WTC11 (cell line): ENCODE results near the gene PPP4R4. TPM values are rescaled to one million over a fixed set of nuclear protein-coding genes. Genes with fewer than 3 reads are reported as not detected.

Experiments
- ATAC-seq: fragments of 200-7000 bp; cut with Tn5 transposase; 2 replicates; pipeline ENCODE4 v1.10.0; 2021; ENCODE audit warnings: mild to moderate bottlenecking, moderate library complexity
- CTCF ChIA-PET: fragments of 300-600 bp; sonication (Branson Sonifier 250); formaldehyde crosslinking; loops from one replicate; lab custom pipeline; 2021; ENCODE audit warnings: antibody characterized with exemption; lab: Charles Lee
- POLR2A ChIA-PET: fragments of 350-600 bp; sonication (Branson Sonifier 250); formaldehyde crosslinking; loops from one replicate; lab custom pipeline; 2021; ENCODE audit warnings: antibody characterized with exemption; lab: Charles Lee
- DNase-seq: peaks from one replicate; pipeline ENCODE4 v3.0.0; 2021; ENCODE audit warnings: low spot score
- H3K27ac Mint-ChIP-seq: 2 replicates; pipeline ENCODE4 v1.8.0; 2021; ENCODE audit warnings: mixed read lengths
- H3K27me3 Mint-ChIP-seq: 2 replicates; pipeline ENCODE4 v1.8.0; 2021; ENCODE audit warnings: low read depth, mild to moderate bottlenecking, moderate library complexity, mixed read lengths
- H3K36me3 Mint-ChIP-seq: 2 replicates; pipeline ENCODE4 v1.8.0; 2021; ENCODE audit warnings: mixed read lengths
- H3K4me1 Mint-ChIP-seq: 2 replicates; pipeline ENCODE4 v1.8.0; 2022; ENCODE audit warnings: mixed read lengths
- H3K4me3 Mint-ChIP-seq: 2 replicates; pipeline ENCODE4 v1.8.0; 2021; ENCODE audit warnings: mild to moderate bottlenecking, moderate library complexity, mixed read lengths
- H3K9me3 Mint-ChIP-seq: 2 replicates; pipeline ENCODE4 v1.8.0; 2021; ENCODE audit warnings: mixed read lengths
- CREB1 ChIP-seq: sonication (generic); formaldehyde crosslinking; IDR thresholded peaks from 2 replicates; pipeline ENCODE4 v1.8.0; 2023; ENCODE audit warnings: mild to moderate bottlenecking, missing genetic modification reagents
- ELF4 ChIP-seq: sonication (generic); formaldehyde crosslinking; IDR thresholded peaks from 2 replicates; pipeline ENCODE4 v1.8.1; 2022; ENCODE audit warnings: low read depth, mild to moderate bottlenecking, moderate library complexity, missing genetic modification reagents
- FOXK1 ChIP-seq: sonication (generic); formaldehyde crosslinking; IDR thresholded peaks from 2 replicates; pipeline ENCODE4 v1.8.0; 2022; ENCODE audit warnings: mild to moderate bottlenecking, moderate library complexity, missing genetic modification reagents
- KAT7 ChIP-seq: sonication (generic); formaldehyde crosslinking; IDR thresholded peaks from 2 replicates; pipeline ENCODE4 v1.8.1; 2023; ENCODE audit warnings: missing genetic modification reagents, mild to moderate bottlenecking, borderline replicate concordance
- NFYB ChIP-seq: sonication (generic); formaldehyde crosslinking; conservative IDR thresholded peaks from 2 replicates; pipeline ENCODE4 v1.8.0; 2022; ENCODE audit warnings: low read depth, missing genetic modification reagents
- NR2C2 ChIP-seq: sonication (generic); formaldehyde crosslinking; IDR thresholded peaks from 2 replicates; pipeline ENCODE4 v1.8.0; 2022; ENCODE audit warnings: mild to moderate bottlenecking, missing genetic modification reagents
- NR3C1 ChIP-seq: sonication (generic); formaldehyde crosslinking; conservative IDR thresholded peaks from 2 replicates; pipeline ENCODE4 v1.8.1; 2023; ENCODE audit warnings: low read depth, mild to moderate bottlenecking, missing genetic modification reagents
- OVOL2 ChIP-seq: fragments of 250-450 bp; sonication (Bioruptor Pico); IDR thresholded peaks from 2 replicates; pipeline ENCODE4 v1.9.0; 2021; ENCODE audit warnings: mild to moderate bottlenecking, borderline replicate concordance
- RELA ChIP-seq: sonication (generic); formaldehyde crosslinking; IDR thresholded peaks from 2 replicates; pipeline ENCODE4 v1.8.1; 2022; ENCODE audit warnings: missing genetic modification reagents, mild to moderate bottlenecking, borderline replicate concordance
- ZNF423 ChIP-seq: fragments of 250-450 bp; sonication (Bioruptor Pico); IDR thresholded peaks from 2 replicates; pipeline ENCODE4 v2.1.2; 2022; ENCODE audit warnings: mild to moderate bottlenecking, moderate library complexity
- total RNA-seq: library from RNA; stranded (reverse); gene quantifications from 3 replicates; pipeline ENCODE4 v1.2.3, GENCODE V29; 2021
- TF ChIP-seq, protein P1 (sequence below): sonication (generic); formaldehyde crosslinking; IDR thresholded peaks from 2 replicates; pipeline ENCODE4 v1.8.0; 2023; ENCODE audit warnings: mild to moderate bottlenecking, missing genetic modification reagents
- TF ChIP-seq, protein P2 (sequence below): sonication (generic); formaldehyde crosslinking; IDR thresholded peaks from 2 replicates; pipeline ENCODE4 v1.8.0; 2023; ENCODE audit warnings: missing genetic modification reagents
- TF ChIP-seq, protein P3 (sequence below): sonication (generic); formaldehyde crosslinking; IDR thresholded peaks from 2 replicates; pipeline ENCODE4 v1.8.1; 2023; ENCODE audit warnings: mild to moderate bottlenecking, missing genetic modification reagents, moderate library complexity
- TF ChIP-seq, protein P4 (sequence below): sonication (generic); formaldehyde crosslinking; IDR thresholded peaks from 2 replicates; pipeline ENCODE4 v1.8.1; 2022; ENCODE audit warnings: mild to moderate bottlenecking, moderate library complexity, missing genetic modification reagents
- TF ChIP-seq, protein P5 (sequence below): sonication (generic); formaldehyde crosslinking; IDR thresholded peaks from 2 replicates; pipeline ENCODE4 v1.8.0; 2022; ENCODE audit warnings: mild to moderate bottlenecking, missing genetic modification reagents
- TF ChIP-seq, protein P6 (sequence below): sonication (generic); formaldehyde crosslinking; IDR thresholded peaks from 2 replicates; pipeline ENCODE4 v1.8.1; 2023; ENCODE audit warnings: mild to moderate bottlenecking, missing genetic modification reagents
- TF ChIP-seq, protein P7 (sequence below): fragments of 200-600 bp; IDR thresholded peaks from 2 replicates; pipeline ENCODE4 v1.8.0; 2022; ENCODE audit warnings: antibody characterized with exemption
- TF ChIP-seq, protein P8 (sequence below): fragments of 250-450 bp; sonication (Bioruptor Pico); conservative IDR thresholded peaks from 2 replicates; pipeline ENCODE4 v1.9.0; 2021; ENCODE audit warnings: mild to moderate bottlenecking
- TF ChIP-seq, protein P9 (sequence below): sonication (generic); formaldehyde crosslinking; IDR thresholded peaks from 2 replicates; pipeline ENCODE4 v1.8.0; 2022; ENCODE audit warnings: mild to moderate bottlenecking, missing genetic modification reagents

PPP4R4 gene
- total RNA-seq, 1 experiment from 2014 or later, result 9.6 TPM

DNA sequence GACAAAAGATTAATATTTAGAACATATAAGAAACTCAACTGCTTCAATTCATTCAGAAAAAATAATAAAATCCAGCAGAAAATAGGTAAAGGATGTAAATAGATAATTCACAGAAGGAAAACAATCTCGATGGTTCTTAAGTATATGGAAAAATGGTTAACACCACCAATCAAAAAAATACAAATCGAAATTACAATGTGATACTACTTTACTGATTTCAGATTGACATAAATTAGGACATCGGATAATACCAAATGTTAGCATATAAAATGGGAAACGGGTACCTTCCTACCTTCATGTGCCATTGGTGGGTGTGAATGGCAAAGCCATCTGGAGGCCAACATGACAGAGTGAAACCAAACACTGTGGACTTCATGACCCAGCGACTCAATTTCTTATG is 1.6 kb upstream of the PPP4R4 start:
- Mint-ChIP-seq H3K9me3 (peaks cover 4% of the 10 kb centered on the region; the same call in 1 of the 2 replicates), H3K27me3 (peaks cover 50% of the 10 kb centered on the region), H3K36me3 (no peaks in the 10 kb centered on the region), H3K27ac (no peak overlapping the region), H3K4me3 (peak overlapping the region; percentile 87), H3K4me1 (peaks cover 25% of the 10 kb centered on the region)
- ChIA-PET POLR2A (no interaction called here), CTCF (interaction anchor here (2.2 to 3.2 kb wide), 2 partner anchors 35 to 42 kb away, joined by 6 to 41 read pairs; no protein-coding TSS in a partner anchor)
- DNase-seq (no peak), ATAC-seq (no peak)
- TF ChIP-seq NR3C1, result no peak
- TF ChIP-seq, protein P1, sequence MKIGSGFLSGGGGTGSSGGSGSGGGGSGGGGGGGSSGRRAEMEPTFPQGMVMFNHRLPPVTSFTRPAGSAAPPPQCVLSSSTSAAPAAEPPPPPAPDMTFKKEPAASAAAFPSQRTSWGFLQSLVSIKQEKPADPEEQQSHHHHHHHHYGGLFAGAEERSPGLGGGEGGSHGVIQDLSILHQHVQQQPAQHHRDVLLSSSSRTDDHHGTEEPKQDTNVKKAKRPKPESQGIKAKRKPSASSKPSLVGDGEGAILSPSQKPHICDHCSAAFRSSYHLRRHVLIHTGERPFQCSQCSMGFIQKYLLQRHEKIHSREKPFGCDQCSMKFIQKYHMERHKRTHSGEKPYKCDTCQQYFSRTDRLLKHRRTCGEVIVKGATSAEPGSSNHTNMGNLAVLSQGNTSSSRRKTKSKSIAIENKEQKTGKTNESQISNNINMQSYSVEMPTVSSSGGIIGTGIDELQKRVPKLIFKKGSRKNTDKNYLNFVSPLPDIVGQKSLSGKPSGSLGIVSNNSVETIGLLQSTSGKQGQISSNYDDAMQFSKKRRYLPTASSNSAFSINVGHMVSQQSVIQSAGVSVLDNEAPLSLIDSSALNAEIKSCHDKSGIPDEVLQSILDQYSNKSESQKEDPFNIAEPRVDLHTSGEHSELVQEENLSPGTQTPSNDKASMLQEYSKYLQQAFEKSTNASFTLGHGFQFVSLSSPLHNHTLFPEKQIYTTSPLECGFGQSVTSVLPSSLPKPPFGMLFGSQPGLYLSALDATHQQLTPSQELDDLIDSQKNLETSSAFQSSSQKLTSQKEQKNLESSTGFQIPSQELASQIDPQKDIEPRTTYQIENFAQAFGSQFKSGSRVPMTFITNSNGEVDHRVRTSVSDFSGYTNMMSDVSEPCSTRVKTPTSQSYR (CRISPR knock-in tag), result no peak
- no peak for TF ChIP-seq ELF4 (CRISPR knock-in tag)
- TF ChIP-seq, protein P2, sequence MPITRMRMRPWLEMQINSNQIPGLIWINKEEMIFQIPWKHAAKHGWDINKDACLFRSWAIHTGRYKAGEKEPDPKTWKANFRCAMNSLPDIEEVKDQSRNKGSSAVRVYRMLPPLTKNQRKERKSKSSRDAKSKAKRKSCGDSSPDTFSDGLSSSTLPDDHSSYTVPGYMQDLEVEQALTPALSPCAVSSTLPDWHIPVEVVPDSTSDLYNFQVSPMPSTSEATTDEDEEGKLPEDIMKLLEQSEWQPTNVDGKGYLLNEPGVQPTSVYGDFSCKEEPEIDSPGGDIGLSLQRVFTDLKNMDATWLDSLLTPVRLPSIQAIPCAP (CRISPR knock-in tag), result no peak
- TF ChIP-seq, protein P3, sequence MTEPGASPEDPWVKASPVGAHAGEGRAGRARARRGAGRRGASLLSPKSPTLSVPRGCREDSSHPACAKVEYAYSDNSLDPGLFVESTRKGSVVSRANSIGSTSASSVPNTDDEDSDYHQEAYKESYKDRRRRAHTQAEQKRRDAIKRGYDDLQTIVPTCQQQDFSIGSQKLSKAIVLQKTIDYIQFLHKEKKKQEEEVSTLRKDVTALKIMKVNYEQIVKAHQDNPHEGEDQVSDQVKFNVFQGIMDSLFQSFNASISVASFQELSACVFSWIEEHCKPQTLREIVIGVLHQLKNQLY, result no peak
- TF ChIP-seq, protein P4, sequence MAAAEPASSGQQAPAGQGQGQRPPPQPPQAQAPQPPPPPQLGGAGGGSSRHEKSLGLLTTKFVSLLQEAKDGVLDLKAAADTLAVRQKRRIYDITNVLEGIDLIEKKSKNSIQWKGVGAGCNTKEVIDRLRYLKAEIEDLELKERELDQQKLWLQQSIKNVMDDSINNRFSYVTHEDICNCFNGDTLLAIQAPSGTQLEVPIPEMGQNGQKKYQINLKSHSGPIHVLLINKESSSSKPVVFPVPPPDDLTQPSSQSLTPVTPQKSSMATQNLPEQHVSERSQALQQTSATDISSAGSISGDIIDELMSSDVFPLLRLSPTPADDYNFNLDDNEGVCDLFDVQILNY (CRISPR knock-in tag), result no peak
- no peak for TF ChIP-seq ZNF423
- TF ChIP-seq, protein P5, sequence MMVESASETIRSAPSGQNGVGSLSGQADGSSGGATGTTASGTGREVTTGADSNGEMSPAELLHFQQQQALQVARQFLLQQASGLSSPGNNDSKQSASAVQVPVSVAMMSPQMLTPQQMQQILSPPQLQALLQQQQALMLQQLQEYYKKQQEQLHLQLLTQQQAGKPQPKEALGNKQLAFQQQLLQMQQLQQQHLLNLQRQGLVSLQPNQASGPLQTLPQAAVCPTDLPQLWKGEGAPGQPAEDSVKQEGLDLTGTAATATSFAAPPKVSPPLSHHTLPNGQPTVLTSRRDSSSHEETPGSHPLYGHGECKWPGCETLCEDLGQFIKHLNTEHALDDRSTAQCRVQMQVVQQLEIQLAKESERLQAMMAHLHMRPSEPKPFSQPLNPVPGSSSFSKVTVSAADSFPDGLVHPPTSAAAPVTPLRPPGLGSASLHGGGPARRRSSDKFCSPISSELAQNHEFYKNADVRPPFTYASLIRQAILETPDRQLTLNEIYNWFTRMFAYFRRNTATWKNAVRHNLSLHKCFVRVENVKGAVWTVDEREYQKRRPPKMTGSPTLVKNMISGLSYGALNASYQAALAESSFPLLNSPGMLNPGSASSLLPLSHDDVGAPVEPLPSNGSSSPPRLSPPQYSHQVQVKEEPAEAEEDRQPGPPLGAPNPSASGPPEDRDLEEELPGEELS (CRISPR knock-in tag), result no peak
- TF ChIP-seq NR2C2, result no peak
- TF ChIP-seq, protein P6, sequence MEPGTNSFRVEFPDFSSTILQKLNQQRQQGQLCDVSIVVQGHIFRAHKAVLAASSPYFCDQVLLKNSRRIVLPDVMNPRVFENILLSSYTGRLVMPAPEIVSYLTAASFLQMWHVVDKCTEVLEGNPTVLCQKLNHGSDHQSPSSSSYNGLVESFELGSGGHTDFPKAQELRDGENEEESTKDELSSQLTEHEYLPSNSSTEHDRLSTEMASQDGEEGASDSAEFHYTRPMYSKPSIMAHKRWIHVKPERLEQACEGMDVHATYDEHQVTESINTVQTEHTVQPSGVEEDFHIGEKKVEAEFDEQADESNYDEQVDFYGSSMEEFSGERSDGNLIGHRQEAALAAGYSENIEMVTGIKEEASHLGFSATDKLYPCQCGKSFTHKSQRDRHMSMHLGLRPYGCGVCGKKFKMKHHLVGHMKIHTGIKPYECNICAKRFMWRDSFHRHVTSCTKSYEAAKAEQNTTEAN (CRISPR knock-in tag), result no peak
- TF ChIP-seq, protein P7, sequence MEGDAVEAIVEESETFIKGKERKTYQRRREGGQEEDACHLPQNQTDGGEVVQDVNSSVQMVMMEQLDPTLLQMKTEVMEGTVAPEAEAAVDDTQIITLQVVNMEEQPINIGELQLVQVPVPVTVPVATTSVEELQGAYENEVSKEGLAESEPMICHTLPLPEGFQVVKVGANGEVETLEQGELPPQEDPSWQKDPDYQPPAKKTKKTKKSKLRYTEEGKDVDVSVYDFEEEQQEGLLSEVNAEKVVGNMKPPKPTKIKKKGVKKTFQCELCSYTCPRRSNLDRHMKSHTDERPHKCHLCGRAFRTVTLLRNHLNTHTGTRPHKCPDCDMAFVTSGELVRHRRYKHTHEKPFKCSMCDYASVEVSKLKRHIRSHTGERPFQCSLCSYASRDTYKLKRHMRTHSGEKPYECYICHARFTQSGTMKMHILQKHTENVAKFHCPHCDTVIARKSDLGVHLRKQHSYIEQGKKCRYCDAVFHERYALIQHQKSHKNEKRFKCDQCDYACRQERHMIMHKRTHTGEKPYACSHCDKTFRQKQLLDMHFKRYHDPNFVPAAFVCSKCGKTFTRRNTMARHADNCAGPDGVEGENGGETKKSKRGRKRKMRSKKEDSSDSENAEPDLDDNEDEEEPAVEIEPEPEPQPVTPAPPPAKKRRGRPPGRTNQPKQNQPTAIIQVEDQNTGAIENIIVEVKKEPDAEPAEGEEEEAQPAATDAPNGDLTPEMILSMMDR, result no peak
- TF ChIP-seq RELA, result no peak
- TF ChIP-seq, protein P8, sequence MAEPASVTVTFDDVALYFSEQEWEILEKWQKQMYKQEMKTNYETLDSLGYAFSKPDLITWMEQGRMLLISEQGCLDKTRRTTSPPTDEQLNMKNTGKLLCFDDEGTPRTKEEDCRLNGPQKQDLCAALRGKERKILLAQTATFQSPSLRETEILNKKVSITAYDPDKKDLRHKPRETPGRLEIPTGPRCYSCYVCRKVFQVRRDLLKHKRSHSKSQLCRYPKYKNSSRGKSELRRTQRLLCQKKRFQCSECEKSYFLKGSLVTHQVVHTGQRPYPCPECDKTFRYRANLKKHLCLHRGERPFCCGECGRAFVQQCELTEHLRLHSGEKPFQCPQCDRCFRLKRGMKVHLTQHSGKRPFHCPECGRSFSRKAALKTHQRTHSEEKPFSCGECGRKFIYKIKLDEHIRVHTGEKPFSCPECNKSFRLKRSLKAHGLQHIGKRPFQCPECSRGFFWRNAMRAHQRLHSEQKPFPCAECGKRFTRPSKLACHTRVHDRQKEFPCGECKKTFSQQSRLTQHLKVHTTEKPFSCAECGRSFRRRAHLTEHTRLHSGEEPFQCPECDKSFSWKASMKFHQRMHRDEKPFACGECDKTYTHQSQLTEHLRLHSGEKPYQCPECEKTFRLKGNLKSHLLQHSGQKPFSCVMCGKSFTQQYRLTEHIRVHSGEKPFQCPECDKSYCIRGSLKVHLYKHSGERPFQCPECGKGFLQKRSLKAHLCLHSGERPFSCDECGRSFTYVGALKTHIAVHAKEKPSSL (CRISPR knock-in tag), result no peak
- TF ChIP-seq CREB1 (CRISPR knock-in tag), result no peak
- TF ChIP-seq NFYB (CRISPR knock-in tag), result no peak
- no peak for TF ChIP-seq FOXK1 (CRISPR knock-in tag)
- TF ChIP-seq, protein P9, sequence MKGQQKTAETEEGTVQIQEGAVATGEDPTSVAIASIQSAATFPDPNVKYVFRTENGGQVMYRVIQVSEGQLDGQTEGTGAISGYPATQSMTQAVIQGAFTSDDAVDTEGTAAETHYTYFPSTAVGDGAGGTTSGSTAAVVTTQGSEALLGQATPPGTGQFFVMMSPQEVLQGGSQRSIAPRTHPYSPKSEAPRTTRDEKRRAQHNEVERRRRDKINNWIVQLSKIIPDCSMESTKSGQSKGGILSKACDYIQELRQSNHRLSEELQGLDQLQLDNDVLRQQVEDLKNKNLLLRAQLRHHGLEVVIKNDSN (CRISPR knock-in tag), result no peak
- no peak for TF ChIP-seq OVOL2
- TF ChIP-seq KAT7 (CRISPR knock-in tag), result no peak
